Stimulated activated CD4-positive, alpha-beta T cell treated with anti-CD3 and anti-CD28 coated beads, Interleukin-12 subunit alpha, Interleukin-12 subunit beta, amount 100 ng/mL, for 24 hours (primary cell): ENCODE measurements around the gene ADCY1.

ENCODE experiments used
- DNase-seq, 2 experiments: peaks; one replicate each; pipeline ENCODE4 v3.0.0-alpha.2; 2020; ENCODE audit warnings: low read depth in 2 of 2

The ADCY1 gene

GRCh38 chr7:45663965-45664633 lies 89.9 kb downstream of the ADCY1 start:
- DNase-seq, result no peak

DNA sequence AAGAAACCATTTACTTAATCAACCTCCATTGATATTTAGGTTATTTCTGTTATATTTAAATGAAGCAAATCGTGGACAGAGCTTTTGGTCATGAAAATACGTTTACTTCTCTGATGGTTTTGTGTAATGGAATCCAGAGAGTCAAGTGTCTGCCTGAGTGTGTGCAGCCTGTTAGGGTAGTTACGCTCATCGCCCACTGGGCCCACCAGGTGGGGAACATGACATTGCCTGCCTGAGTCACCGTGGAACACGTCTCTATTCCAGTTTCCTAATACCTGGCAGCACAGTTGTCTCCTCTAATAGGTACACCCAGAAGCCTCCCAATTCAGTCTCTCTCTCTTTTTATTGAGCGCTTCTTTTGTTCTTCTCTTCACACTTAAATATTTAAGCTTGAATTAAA lies 91.0 kb downstream of the ADCY1 start:
- DNase-seq, result no peak

- DNase-seq, result no peak
Measured at GRCh38 chr7:45670227-45670626, 96.1 kb downstream of the ADCY1 start.

DNA sequence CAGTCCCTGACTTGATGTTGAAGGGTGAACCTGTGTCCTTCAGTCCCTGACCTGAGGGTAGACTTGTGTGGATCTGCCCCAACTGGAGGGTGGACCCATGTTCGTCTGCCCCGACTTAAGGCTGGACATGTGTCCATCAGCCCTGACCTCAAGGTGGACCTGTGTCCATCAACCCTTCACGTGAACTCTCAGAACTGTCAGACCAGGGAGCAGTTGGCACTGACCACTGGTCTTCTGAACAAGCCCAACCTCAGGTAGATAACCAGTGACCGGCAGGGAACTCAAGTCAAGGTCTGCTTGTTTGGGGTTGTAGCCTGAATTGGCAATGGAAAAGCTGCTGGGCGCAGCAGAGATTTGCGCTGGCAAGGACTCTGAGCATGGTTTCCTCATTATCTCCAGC lies 96.5 kb downstream of the ADCY1 start:
- DNase-seq, result no peak

GRCh38 chr7:45677311-45677900 lies 103.2 kb downstream of the ADCY1 start:
- no peak for DNase-seq

GRCh38 chr7:45679516-45679915 lies 105.3 kb downstream of the ADCY1 start:
- DNase-seq, result no peak

GRCh38 chr7:45680776-45681175 lies 106.6 kb downstream of the ADCY1 start:
- no peak for DNase-seq

GRCh38 chr7:45681596-45682357 lies 107.6 kb downstream of the ADCY1 start:
- no peak for DNase-seq

- no peak for DNase-seq
Measured at GRCh38 chr7:45682358-45682735, 108.2 kb downstream of the ADCY1 start.

DNA sequence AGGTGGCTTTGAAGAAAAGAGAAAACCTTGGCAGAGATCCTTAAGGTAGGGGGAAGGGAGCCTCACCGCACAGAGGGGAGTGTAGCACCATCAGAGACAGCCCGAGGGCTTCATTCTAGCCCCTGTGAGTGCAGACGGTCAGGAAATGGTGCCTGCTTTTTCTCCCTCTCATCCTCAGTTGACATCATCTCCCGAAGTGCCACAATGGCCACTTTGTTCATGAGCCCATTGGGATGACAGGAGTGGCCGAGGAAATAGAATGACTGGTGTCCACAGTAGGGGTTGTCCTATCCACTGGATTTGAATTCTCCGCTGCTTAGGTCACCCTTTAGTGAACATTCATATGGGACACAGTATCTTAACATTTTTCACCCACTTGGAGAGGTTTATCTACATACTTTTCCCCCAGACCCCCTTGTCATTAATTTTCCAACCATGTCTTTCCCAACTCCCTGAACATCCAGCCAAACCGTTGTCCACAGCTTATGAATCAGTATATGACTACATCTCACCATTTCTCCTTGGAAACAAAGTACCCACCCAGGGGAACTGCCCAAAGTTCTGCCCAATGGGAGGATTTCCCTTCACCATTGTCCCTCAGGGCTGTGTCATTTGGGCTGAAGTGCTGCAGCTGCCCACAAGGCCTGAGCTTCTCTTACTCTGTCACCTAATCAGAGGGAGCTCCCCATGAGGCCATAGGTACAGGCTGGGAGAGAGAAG lies 108.8 kb downstream of the ADCY1 start:
- no peak for DNase-seq

DNA sequence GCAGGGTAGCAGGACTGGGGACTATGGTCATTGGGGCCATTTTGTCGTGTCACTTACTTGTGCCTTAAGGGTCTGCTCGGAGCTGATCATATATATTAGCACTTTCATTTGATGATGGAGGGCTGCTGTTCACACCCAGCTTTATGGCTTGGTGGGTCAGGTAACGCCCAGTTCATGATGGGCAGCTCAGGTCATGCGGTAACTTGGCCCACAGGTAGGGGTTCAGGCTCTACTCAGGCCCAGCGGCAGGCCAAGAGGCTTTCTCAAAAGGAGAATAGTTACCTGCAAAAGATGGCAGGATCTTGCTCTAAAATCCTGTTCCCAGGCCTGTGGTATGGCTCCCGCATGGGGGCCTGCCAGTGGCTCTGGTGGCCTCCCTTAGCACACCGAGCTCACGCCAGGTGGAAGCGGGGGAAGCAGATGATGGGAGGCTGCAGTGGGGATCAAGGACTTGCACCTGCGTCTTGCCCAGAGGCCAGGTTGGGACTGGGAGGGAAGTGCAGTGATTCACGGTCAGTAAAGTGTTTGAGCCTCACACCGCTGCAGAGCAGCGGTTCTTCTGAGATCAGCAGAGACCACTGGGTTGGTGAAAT lies 109.5 kb downstream of the ADCY1 start:
- no peak for DNase-seq

DNA sequence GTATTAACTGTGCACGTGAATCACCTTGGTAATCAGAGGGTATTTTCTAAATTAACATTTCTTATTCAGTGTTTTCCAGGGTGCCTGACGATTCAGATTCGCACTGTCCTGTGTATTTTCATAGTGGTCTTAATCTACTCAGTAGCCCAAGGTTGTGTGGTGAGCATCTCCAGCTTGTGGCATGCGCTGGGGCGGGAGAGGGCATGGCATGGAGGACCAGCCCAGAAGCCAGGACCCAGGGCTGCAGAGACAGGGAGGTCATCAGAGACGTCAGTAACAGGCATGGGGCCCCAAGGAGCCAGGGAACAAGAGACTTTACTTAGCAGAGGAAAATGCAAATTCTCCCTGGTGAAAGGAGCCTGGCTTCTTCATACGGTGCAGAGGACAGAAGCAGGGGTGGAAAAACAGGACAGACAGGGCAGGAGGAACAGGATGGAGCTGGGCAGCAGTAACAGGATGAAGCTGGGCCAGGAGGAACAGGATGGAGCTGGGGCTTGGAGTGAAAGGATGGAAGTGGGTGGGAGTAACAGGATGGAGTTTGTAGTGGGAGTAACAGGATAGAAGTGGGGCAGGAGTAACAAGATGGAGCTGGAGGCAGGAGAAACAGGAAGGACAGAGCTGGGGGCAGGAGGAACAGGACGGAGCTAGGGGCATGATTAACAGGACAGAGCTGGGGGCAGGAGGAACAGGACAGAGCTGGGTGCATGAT lies 110.9 kb downstream of the ADCY1 start:
- DNase-seq, result no peak

DNA sequence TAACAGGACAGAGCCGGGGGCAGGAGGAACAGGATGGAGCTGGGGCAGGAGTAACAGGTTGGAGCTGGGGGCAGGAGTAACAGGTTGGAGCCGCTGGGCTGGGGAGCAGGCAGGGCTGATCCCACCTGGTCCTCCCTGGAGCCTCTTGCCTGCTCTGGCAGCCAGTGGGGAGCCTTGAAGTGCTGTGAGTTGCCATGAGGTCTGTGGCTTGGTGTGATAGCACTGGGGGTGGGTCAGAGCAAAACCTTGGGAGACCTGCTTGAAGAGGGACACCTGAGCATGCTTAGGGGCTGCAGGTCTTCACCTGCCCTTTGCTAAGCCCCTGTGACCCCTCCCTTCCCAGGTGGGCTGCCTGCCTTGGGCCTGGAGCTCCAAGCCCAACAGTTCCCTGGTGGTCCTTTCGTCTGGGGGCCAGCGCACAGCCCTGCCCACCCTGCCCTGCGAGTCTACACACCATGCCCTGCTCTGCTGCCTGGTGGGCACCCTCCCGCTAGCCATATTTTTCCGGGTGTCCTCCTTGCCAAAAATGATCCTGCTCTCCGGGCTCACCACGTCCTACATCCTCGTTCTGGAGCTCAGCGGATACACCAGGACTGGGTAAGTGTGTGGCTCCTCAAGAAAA lies 111.6 kb downstream of the ADCY1 start:
- no peak for DNase-seq

DNA sequence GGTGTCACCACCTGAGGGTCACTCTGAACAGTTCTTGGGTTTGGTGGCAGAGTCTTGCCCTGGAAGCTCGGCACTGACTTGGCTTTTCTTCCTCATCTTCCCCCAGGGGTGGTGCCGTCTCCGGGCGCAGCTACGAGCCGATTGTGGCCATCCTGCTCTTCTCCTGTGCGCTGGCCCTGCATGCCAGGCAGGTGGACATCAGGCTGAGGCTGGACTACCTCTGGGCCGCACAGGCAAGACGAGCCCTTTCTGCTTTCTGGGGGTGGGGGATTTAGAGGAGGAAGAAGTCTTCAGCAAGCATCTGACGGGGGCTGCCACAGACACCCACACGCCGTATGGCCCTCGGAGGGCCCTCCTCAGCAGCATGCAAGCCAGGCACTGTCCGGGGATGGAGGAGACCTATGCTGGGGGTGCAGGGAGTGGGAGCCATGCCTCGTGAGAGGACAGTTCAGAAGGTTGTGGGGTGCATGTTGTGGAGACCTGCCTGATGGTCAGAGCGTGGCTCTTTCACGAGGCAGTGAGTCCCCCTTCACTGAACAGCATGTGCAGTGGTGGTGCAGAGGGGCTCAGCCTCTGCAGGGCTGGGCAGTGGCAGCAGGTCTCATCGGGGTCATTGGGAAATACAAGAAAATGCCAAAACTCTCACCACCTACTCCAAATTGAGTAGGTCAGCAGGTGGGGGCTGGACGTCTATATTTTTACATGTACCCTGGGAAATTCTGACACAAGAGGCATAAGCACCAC lies 112.4 kb downstream of the ADCY1 start:
- no peak for DNase-seq

GRCh38 chr7:45687185-45687560 lies 113.0 kb downstream of the ADCY1 start:
- no peak for DNase-seq

GRCh38 chr7:45687721-45688120 lies 113.6 kb downstream of the ADCY1 start:
- DNase-seq, result no peak

DNA sequence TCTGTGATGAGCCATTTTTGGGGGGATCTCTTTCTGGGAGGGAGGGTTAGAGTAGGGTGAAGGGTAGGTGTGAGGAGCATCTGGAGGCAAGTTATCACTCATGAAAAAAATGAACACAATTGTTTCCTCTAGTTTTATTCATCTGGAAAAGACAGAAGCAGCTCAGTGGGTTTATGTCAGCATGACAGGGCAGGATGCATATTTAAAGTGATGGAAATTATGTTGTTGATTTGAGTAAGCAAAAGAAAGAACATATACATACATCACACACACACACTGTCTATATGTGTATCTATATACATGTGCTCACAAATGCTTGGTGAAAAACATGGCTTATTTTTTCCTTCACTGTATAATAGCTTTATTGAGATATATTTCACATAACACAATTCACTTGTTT lies 114.2 kb downstream of the ADCY1 start:
- no peak for DNase-seq

GRCh38 chr7:45689011-45689796 lies 115.0 kb downstream of the ADCY1 start:
- no peak for DNase-seq
